ENCODE data around the gene OSTN. TPM values are rescaled to one million over a fixed set of nuclear protein-coding genes. Genes with fewer than 3 reads are reported as not detected.

The OSTN gene
- polyA plus RNA-seq, 3 donors: not detected

DNA sequence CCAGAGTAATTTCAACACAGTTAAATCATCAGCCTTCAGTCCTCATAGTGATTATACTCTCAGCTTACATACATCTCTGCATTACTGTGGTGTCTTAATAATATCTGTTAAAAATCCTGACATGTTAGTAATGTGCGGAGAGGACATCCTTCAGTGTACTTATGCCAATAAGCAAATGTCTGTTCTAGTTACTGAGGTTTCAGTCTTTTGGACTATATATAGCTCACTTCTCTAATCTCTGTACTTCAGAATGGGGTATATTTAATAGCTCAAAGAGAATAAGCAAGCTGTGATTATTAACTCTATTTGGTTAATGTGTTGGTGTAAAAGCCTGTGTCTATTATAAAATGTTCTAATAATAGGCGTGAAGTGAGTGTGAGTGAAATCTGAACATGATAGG lies 28.9 kb upstream of the OSTN start:
- Histone ChIP-seq H3K4me2 (replicated peaks; ENCODE audit: extremely low read depth, low read length, poor library complexity, severe bottlenecking) (no peak overlapping the region), H2AFZ (ENCODE audit: insufficient read depth, low read depth, low read length, poor library complexity, severe bottlenecking) (no peak overlapping the region), H3K4me1 (ENCODE audit: control insufficient read depth in 1 of 2, insufficient read depth in 2 of 2, low read length in 2 of 2) (no peaks in the 10 kb centered on the region), H3K4me3 (replicated peaks in 1 of 3; ENCODE audit: low read depth in 2 of 3, low read length in 3 of 3) (no peak overlapping the region), H4K20me1 (ENCODE audit: insufficient read depth, low read length) (no peaks in the 10 kb centered on the region), H3K9me3 (replicated peaks in 1 of 2; ENCODE audit: control insufficient read depth in 1 of 2, insufficient read depth in 1 of 2, low read length in 2 of 2) (no peaks in the 10 kb centered on the region), H3K36me3 (replicated peaks in 1 of 2; ENCODE audit: control insufficient read depth in 1 of 2, insufficient read depth in 2 of 2, low read length in 2 of 2) (no peaks in the 10 kb centered on the region), H3K27me3 (ENCODE audit: control insufficient read depth in 2 of 2, insufficient read depth in 2 of 2, low read length in 2 of 2) (no peaks in the 10 kb centered on the region), H3K27ac (ENCODE audit: low read depth in 1 of 2, low read length in 2 of 2) (no peak overlapping the region), H3K9ac (ENCODE audit: insufficient read depth, low read length, poor library complexity, severe bottlenecking) (no peak overlapping the region), H3K79me2 (ENCODE audit: insufficient read depth, low read length) (no peaks in the 10 kb centered on the region)
- Mint-ChIP-seq H3K27ac (no peak overlapping the region), H3K4me1 (no peaks in the 10 kb centered on the region), H3K4me3 (no peak overlapping the region), H3K36me3 (no peaks in the 10 kb centered on the region), H3K9me3 (peaks cover 0 to 4% (median 0%) of the 10 kb centered on the region in 7 donors), H3K27me3 (ENCODE audit: low read depth in 3 of 3) (no peaks in the 10 kb centered on the region)
- TF ChIP-seq, protein P1, sequence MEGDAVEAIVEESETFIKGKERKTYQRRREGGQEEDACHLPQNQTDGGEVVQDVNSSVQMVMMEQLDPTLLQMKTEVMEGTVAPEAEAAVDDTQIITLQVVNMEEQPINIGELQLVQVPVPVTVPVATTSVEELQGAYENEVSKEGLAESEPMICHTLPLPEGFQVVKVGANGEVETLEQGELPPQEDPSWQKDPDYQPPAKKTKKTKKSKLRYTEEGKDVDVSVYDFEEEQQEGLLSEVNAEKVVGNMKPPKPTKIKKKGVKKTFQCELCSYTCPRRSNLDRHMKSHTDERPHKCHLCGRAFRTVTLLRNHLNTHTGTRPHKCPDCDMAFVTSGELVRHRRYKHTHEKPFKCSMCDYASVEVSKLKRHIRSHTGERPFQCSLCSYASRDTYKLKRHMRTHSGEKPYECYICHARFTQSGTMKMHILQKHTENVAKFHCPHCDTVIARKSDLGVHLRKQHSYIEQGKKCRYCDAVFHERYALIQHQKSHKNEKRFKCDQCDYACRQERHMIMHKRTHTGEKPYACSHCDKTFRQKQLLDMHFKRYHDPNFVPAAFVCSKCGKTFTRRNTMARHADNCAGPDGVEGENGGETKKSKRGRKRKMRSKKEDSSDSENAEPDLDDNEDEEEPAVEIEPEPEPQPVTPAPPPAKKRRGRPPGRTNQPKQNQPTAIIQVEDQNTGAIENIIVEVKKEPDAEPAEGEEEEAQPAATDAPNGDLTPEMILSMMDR (IDR thresholded peaks at IDR 0.05): no peak
- WGBS (ENCODE audit: insufficient coverage): no CpG with 5 or more reads among the region's 2 CpGs
- no peak for DNase-seq
- intact Hi-C loops (cut with micrococcal nuclease): no loop called here

DNA sequence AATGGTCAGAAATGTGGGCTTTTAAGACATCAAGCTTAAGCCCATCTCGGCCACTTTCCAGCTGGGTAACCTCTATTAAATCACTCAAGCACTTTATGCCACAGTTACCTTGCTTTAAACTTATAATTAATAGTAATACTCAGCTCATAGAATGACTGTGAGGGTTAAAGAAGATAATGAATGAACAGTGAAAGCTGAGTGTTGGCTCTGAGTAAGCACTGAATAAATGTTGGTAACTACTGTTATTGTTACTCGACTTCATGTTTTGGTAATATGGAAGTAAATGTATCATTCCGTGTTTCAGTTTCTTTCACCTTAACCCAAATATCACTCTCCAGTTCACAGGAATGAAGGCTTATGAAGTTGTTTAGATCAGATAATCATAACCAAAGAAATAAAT lies 23.9 kb upstream of the OSTN start:
- Mint-ChIP-seq H3K9me3 (peaks cover 0 to 12% (median 4%) of the 10 kb centered on the region in 7 donors), H3K27me3 (ENCODE audit: low read depth in 3 of 3) (no peaks in the 10 kb centered on the region), H3K4me3 (no peak overlapping the region), H3K4me1 (no peaks in the 10 kb centered on the region), H3K36me3 (no peaks in the 10 kb centered on the region), H3K27ac (no peak overlapping the region)
- Histone ChIP-seq H4K20me1 (ENCODE audit: insufficient read depth, low read length) (no peaks in the 10 kb centered on the region), H3K27me3 (ENCODE audit: control insufficient read depth in 2 of 2, insufficient read depth in 2 of 2, low read length in 2 of 2) (no peaks in the 10 kb centered on the region), H3K9ac (ENCODE audit: insufficient read depth, low read length, poor library complexity, severe bottlenecking) (no peak overlapping the region), H3K4me3 (replicated peaks in 1 of 3; ENCODE audit: low read depth in 2 of 3, low read length in 3 of 3) (no peak overlapping the region), H3K79me2 (ENCODE audit: insufficient read depth, low read length) (no peaks in the 10 kb centered on the region), H3K9me3 (replicated peaks in 1 of 2; ENCODE audit: control insufficient read depth in 1 of 2, insufficient read depth in 1 of 2, low read length in 2 of 2) (peaks cover 5 to 7% of the 10 kb centered on the region in 2 donors), H3K4me1 (ENCODE audit: control insufficient read depth in 1 of 2, insufficient read depth in 2 of 2, low read length in 2 of 2) (no peaks in the 10 kb centered on the region), H3K27ac (ENCODE audit: low read depth in 1 of 2, low read length in 2 of 2) (no peak overlapping the region), H3K4me2 (replicated peaks; ENCODE audit: extremely low read depth, low read length, poor library complexity, severe bottlenecking) (no peak overlapping the region), H3K36me3 (replicated peaks in 1 of 2; ENCODE audit: control insufficient read depth in 1 of 2, insufficient read depth in 2 of 2, low read length in 2 of 2) (no peaks in the 10 kb centered on the region), H2AFZ (ENCODE audit: insufficient read depth, low read depth, low read length, poor library complexity, severe bottlenecking) (no peak overlapping the region)
- WGBS (ENCODE audit: insufficient coverage): no CpG with 5 or more reads among the region's 3 CpGs
- TF ChIP-seq, protein P1 (IDR thresholded peaks at IDR 0.05): no peak
- intact Hi-C loops (cut with micrococcal nuclease): no loop called here
- DNase-seq: no peak

Measured in CD14-positive monocyte (primary cell).